NCI-H2029 (cell line): ENCODE data around the gene KCNJ4.

Experiments
- DNase-seq: peaks from one replicate; lab custom pipeline; 2025; lab: John Stamatoyannopoulos, UW

The KCNJ4 gene

DNA sequence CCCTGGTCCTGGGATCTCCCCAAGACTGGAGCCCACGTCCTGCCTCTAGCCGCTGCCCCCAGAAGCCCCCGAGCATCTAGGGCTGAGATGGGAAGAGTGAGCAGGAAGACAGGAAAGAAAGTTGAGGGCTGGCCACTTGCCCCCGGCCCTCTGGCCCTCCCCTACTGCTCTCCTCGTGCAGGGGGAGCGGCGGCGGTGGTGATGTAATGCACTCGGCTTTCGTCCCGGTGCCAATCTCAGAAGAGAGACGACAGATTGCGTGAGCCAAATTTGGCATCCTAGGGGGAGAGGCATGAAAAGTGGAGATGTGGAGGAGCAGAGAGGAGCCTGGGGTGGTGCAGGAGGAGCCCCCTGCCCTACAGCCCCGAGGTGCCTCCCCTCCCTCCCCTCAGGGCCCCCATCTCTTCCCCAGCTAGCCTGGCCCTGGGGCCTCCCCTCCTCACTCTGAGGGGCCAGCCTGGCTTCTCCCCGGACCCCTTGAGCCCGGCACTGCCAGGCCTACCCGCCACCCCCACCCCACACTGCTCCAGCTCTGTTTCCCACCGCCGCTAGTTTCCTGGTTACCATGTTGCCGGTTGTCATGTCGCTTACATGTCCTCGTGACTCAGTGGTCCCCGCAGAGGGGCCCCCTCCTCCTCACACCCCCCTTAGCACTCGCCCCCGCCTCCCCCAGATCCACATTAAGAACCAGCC is 2.5 kb downstream of the KCNJ4 start:
- no peak for DNase-seq

DNA sequence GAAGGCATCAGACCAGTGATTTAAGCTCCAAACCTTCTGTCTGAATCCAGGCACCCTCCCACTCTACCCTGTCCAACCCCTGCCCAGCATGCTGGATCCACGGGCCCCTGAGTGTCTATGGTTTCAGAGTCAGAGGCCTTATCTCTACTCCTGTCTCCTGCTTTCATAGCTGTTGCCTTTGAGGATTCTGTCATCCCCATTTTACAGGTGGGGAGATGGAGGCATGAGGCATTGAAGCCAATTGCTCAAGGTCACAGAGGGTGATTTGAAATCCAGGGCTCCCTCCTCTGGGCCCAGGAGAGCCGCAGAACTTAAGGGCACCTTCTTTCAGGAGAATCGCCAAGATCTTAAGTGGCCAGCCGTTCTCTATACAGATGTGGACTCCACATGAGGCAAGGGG is 3.1 kb downstream of the KCNJ4 start:
- no peak for DNase-seq

DNA sequence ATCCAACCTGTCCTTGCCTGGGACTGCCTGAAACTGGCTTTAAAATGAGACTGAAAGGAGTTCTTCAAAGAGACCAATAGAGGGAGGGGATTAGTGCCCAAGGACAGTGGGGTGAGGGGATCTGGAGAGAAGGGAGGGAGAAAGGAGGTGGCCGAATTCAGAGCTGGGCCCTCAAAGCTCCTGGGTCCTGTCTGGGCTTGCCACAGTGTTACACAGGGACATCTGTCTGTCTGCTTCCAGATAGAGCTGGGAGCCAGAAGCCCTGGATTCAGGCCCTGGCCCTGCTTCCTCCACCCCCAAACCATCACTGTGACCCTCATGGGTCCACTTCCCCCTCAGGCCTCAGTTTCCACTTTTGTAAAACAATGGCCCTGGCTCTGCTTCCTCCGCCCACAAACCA is 3.6 kb downstream of the KCNJ4 start:
- DNase-seq: no peak

DNA sequence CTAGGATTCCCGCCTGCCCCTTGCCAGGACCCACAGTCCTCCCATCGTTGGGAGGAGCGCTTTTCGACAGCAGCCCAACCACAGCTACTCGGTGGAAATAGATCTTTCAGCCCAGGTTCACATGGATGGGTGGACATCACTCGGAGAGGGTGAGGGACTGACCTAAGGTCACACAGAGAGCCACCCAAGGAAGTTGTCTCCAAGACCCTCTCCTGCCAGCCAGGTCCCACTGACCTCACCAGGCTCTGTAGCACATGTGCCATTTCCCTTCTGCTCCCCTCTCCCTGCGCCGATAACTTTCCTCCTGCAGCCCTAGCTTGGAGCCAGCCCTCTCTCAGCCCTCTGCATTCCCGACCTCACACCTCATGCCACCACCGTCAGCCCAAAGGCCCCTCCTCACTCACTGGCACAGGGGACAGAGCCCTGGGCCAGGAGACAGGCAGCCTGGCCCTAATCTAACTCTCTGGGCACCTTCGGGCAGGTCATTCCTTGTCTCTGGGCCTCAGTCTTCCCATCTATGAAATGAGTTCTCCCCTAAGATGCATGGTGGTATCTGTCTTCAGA is 4.7 kb downstream of the KCNJ4 start:
- DNase-seq: no peak

DNA sequence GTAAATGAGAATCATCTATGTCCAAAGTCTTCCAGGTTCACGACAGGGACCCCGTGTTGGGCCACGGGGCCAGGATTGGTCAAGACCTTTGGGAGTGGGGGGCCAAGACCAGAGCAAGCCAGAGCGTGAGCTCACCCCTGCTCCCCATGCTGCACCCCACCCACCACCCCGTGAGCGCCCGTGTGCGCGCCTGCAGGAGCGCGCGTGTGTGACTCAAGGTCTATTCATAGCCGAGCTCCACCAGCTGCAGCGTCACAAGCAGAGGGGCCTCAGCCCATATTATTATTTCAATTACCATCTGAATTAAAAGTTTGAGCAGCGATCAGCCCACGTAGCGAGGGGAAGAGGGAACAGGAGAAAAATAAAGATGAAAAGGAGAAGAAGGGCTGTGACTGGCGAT is 5.2 kb downstream of the KCNJ4 start:
- no peak for DNase-seq

DNA sequence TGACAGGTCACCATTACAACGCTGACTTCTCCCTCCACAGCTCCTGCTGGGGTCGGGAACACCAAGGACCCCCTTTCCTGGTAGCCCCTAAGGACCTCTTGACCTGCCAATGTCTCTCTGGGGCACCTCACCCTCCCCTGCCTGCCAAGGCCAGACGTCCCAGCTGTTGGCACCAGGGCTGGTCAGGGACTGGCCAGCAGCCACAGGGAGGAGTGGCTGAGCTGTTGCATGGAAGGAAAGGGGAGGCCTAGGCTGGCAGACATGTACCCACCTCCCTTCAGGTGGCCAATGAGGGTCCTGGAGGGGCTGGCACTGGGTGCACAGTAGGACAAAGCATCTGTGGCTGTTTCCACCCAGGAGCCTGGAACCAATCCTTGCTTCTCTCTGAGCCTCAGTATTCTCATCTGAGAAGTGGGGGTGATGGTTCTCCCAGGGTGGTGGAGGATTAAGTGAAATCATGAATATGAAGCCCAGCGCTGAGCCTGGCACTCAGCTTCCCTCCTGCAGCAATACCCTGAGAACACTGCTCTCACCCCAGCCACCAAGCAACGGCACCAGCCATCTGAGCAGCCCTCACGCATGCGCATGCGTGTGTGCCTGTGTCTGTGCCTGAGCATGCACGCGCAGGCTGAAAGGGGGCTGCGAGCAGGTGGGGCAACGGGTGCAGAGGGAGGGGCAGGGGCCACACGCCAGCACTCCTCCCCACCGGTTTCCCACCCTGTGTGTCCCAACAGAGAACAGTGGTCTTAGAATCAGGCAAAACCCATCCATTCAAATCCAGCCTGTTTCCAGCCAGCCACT is 5.9 kb downstream of the KCNJ4 start:
- DNase-seq: no peak

DNA sequence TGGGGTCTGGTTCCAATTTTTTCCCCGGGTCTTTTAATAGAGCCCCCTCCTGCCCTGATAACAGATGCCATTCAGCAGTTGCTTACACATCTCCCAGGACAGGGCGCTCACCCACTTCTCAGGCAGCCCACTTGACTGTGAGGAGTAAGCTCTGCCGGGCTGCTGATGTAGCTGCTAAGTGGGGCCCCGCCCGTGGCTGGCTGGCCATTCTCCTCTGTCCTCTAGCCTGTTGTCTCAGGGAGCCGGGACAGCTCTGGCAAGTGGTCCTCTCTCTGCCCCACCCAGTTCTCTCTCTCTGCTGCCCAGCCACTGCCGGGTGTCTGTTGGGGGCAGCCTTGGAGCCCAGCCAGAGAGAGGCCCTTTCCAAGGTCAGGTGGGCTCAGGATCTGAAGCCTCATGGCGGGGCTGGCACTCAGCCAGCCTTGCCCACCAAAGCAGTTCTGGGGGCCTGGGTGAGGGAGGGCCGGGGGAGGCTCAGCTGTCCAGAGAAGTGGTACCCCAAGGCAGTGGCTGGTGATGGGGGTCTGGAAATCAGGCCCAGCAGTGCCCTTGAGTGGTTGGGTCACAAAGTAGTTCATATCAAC is 8.9 kb downstream of the KCNJ4 start:
- no peak for DNase-seq

DNA sequence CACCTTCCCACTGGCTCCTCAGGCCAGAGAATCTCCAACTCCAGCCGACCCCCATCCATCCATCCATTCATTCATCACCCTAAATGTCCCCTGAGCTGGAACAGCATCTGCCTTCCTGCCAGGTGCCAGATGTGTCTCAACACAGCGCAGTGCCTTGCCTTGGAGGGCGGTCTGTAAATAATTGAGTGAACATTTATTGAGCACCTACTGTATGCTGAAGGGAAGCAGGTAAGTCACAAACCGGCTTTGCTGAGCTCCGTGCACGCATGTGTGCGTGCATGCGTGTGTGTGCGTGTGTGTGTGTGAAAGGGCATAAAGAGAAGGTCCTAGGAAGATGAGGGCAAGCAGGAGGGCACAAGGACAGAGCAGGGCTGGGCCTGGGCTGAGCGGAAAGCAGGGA is 10.2 kb downstream of the KCNJ4 start:
- no peak for DNase-seq

DNA sequence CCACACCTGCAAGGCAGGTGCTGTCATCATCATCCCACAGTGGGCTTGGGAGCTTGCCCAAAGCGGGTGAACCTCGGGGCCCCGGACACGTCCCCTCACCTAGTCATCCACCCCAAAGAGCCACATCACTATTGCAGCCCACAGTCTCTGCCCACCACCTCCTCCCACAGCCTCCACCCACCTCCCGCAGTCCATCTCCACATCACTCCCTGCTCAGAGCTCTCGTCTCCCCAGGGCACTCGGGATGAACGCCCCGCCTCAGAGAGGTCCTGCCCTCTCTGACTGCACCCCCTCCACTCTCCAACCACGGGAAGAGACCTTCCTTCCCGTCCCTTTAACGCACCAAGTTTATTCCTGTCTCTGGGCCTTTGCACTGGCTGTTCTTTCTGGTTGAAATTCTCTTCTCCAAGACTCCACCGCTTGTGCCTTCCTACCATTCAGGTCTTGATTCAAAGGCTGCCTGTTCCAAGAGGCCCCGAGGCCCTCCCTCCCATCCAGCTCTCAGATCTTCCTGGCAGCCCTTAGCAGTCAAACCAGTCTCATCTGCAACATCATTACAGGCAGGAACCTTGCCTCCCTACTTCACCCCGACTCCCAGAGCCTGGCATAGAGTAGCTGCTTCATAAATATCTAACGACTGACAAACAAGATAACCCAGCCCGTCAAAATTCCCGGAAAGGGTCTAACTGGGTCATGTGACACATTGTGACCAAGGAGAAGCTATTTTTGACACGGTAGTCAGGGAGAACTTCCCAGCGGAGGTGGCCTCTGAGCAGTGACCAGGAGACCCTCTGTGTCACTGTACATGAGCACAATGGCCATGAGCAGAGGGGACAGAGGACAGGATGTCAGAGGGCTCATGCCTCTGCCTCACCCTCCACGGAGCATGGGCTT is 11.1 kb downstream of the KCNJ4 start:
- DNase-seq: no peak

DNA sequence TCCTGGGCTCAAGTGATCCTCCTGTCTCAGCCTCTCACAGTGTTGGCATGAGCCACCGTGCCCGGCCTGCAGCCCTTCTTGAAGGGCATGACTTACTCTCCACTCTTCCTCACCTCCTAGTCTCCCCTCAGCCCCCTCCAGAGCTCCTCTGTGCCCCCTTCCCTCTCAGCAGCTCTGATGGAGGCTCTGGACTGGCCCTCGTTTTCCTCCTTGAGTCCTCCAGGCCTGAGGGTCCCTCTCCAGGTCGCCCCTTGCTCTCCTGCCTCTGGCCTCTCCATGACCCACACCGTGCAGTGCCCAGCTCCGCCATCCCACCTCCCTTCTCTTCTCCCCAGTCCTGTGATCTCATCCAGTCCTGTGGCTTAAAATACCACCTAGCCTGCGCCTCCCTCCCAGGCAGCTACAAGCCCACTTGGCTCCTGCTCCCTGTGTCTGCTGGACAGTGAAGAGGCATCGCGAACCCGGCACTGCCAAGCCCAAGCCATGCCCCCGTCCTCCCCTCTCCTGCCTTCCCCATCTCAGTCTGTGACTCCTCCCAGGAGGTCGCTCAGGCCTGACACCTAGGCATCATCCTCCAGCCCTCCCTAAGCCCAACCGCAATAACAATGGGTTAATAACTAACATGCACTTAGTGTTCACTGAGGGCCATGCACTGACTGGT is 11.9 kb downstream of the KCNJ4 start:
- no peak for DNase-seq

DNA sequence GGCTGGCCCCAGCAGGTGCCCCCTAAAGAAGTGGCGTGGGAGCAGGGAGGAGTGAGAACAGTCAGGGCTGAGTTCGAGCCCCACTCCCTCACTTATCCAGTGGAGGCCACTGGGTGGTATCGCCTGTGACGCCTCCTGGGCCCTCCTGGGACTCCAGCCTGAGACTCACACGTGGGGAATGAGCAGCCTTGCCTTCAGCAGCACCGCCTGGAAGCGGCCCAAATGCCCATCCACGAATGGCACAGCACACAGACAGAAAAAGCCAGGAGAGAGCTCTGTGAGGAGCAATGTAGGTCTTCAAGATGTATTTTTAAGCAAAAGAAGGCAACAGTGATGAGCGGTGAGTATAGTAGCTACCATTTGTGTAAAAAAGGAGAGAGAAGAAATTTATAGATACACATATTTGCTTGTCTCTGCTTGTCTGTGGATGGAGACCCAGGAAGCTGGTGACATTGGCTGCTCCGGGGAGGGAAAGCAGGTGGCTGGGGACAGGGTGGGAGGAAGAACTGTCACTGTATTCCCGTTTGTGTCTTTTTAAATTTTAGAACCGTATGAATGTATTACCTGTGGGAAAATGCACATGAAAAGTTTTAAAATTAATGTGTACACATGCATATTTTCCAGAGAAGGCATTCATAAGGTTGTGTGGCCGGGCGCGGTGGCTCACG is 13.2 kb downstream of the KCNJ4 start:
- DNase-seq: no peak

DNA sequence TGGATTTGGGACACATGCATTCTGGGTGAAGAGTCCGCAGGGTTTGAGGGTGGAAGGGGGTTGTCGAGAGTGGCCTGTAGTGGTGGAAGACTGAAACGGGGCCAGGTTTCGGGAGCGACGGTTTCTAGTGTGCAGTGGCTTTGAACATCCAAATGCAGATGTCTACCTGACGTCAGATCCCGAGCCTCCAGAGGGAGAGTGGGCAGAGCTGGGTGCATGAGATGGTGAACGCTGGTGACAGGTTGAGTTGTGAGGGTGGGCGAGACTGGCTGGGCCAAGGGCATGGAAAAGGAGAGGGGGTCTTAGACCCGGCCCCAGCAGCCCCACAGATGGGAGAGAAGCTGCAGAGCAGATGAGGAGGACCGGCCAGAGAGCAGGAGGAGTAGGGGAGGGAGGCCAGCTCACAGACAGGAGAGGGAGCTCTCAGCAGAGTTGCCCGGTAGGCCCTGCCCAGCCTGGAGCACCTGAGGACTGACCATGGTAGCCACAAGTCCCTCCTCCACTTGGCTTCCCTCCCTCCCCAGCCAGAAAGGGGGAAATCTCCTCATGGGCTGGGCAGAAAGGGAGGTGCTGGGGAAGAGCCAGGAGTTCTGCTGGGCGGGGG is 14.2 kb downstream of the KCNJ4 start:
- no peak for DNase-seq

DNA sequence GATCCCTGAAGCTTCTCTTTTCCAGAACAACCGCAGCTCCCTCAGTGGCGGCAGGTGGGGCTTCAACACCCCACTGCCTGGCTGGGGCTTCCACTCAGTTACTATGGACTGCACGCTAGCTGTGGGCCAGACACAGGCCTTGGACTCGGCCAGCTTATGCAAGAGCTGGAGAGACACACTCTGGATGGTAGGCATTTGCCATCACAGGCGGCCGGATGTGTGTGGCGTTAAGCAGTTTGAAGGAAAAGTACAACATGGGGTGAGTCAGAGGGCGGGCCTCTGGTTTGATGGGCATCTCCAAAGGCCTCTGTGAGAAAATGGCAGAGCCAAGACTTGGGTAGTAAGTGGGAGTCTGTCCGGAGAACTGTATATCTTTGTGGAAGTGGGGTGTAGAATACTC is 17.6 kb downstream of the KCNJ4 start:
- no peak for DNase-seq

DNA sequence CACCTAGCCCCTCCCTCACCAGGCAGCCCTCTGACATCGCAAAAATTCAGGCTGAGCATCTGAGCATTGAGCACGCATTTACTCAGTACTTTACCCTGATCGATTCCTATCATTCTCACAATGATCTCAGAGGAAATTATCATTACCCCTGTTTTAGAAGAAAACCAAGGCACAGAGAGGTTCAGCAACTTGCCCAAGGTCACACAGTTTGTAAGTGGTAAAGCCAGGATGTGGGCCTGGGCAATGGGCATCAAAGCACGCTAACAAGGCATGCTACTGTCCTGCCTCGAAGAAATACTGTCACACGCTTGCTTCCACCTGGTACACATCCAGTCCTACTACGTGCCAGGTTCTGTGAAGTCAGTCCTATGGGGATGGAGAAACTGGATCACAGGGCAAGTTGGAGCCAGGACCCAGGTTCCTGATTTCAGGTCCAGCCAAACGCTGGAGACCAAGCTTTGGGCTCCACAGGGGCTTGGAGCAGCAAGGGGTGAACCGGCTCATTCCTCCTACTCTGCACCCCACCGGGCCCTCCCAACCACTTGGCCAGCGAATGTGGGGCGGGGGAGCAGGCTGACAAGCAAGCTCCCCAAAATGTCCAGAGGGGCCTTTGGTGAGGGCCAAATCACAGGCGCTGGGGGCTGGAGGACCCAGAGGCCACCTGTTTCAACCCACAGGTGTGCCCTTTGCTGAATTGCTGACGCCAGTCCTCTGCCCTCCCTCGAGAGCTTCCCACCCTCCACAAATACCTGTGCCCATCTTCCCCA is 18.2 kb downstream of the KCNJ4 start:
- no peak for DNase-seq

DNA sequence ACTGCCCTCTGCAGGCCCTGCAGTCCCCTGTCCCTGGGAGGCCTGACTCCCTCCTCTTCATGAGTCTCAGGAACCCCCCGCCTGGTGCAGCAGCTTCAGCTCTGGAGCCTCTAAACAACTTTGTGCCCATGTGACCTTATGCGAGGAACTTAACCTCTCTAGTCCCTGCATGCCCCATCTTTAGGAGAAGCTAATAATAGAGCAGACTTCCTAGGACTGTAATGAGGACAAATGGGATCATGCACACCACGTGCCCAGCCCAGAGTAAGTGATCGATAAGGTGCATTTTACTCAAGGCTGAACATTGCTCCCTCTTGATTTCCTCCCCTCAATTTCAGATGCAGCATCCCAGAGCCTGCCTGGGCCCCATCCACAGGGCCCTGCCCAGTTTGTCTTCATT is 19.0 kb downstream of the KCNJ4 start:
- no peak for DNase-seq

DNA sequence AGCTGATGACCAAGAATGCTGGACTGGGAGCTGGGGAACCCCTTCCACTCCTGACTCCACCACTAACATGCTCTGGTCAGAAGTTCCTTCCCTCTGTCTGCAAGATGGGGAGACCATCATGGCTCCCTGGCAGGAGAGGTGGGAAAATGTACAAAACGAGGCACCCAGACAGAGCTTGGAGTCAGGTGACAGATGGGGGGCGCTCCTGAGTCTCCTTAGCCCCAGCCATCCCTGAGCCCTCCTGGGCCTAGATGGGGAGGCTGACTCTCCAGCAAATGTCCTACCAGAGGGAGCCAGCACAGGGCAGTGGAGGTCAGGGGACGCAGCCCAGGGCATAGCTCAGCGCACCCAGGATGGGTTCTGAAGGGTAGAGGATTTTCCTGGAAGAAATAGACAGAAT is 20.0 kb downstream of the KCNJ4 start:
- DNase-seq: no peak

DNA sequence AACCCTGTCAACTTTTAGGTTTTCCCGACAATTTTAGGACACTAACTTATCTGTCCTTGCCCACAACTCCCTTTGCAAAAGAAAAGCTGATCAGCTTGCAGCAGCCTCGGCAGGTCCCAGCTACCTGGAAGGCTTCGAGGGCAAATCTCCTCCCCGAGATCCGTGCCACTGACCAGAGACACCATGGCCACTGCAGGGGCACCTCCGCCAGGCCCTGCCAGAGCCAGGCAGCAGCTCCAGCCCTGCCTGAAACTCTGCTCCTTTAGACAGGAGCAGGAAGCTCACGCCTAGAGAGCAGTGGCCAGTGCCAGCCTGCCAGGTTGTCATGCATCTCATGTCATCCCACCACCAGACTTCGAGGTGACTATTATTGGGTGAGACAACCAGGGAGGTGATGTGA is 21.1 kb downstream of the KCNJ4 start:
- DNase-seq: no peak

DNA sequence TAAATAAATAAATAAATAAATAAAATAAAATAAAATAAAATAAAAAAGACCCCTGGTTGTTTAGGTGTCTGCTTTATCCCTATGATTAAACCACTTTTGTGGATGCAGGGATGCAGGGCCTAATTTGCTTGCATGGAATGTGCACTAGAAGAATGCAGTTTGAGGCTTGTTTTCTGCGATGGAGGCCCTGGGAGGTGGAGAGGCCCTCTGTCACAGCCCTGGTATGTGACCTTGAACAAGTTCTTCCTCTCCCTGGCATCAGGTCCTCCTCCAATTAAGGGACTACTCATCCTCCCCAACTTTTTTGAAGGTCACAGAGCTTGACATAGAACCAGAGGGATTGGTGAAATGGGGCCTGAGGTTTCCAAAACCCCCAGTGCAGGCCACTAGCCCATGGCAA is 22.7 kb downstream of the KCNJ4 start:
- no peak for DNase-seq

DNA sequence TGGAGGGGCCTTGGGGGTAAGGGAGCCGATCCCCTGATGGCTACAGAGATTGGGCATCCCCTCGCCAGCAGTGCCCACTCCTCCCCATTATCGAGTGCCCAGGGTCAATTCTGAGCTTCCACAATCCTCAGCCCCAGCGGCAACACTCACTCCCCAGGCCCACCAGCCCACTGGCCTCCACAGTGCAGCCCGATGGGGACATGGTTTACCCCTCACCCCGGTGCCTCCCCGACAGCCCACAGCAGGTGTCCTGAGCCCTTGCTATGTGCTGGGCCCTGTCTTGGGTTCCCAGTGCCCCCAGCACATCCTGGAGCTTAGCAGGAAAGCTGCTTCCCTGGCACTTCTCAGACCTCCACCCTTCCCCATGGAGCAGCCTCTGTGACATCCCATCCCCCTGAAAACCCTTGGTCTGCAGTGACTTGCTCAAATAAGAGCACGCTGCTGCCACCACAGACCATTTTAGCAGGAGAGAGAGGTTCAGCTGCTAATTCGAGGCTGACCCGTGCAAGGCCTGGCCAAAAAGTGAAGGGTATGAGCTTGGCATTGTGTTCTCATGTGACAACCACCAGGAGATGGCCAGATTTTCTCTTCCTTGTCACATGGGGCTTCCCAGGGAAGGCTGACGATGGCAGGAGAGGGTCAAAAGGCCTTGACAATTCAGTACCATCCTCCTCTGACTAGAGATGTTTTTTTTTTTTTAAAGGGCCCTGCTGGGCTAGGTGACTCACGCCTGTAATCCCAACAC is 23.6 kb downstream of the KCNJ4 start:
- no peak for DNase-seq
